OCI-LY7 (cell line): ENCODE data around the gene COX14. TPM values are rescaled to one million over a fixed set of nuclear protein-coding genes. Genes with fewer than 3 reads are reported as not detected.
A peak's percentile ranks its signal among the peaks of the same experiment; 100 is the strongest.

Experiments used
- BruUV-seq: library from RNA; stranded (reverse); fragments of 400-500 nt; replicated peaks from 2 replicates; lab custom pipeline; 2021; lab: Mats Ljungman, UMichigan
- CTCF ChIA-PET: fragments of 300-600 bp; sonication (Branson Sonifier 250); formaldehyde crosslinking; loops from one replicate; lab custom pipeline; 2022; ENCODE audit warnings: antibody characterized with exemption; ENCODE audit not compliant: unreplicated experiment; lab: Charles Lee
- POLR2A ChIA-PET: fragments of 300-600 bp; sonication (Branson Sonifier 250); formaldehyde crosslinking; loops from one replicate; lab custom pipeline; 2022; ENCODE audit warnings: antibody characterized with exemption; lab: Charles Lee
- DNase-seq: peaks from one replicate; pipeline ENCODE4 v3.0.0-alpha.2; 2015; ENCODE audit warnings: low spot score
- H2AFZ ChIP-seq: fragments of 200-600 bp; sonication (generic), shearing (Covaris generic); 2 replicates; pipeline ENCODE4 v1.6.1; 2014; ENCODE audit warnings: mild to moderate bottlenecking, antibody characterized with exemption, low read length, moderate library complexity
- H3K27ac ChIP-seq: fragments of 200-600 bp; sonication (generic); 2 replicates; pipeline ENCODE4 v1.5.1; 2014; ENCODE audit warnings: mixed run types, low read depth, mild to moderate bottlenecking, moderate library complexity, low read length, inconsistent platforms; ENCODE audit not compliant: poor library complexity, severe bottlenecking
- H3K36me3 ChIP-seq: fragments of 200-600 bp; sonication (generic); 2 replicates; pipeline ENCODE4 v1.6.1; 2014; ENCODE audit warnings: mild to moderate bottlenecking, antibody characterized with exemption, low read length, moderate library complexity, mixed read lengths; ENCODE audit not compliant: insufficient read depth
- H3K4me1 ChIP-seq: fragments of 200-600 bp; sonication (generic); 2 replicates; pipeline ENCODE4 v1.5.1; 2014; ENCODE audit warnings: mild to moderate bottlenecking, low read length; ENCODE audit not compliant: insufficient read depth, poor library complexity, severe bottlenecking
- H3K4me2 ChIP-seq: fragments of 200-600 bp; sonication (generic); 2 replicates; pipeline ENCODE4 v1.6.1; 2014; ENCODE audit warnings: mild to moderate bottlenecking, low read length
- H3K4me3 ChIP-seq: fragments of 200-600 bp; sonication (generic); 2 replicates; pipeline ENCODE4 v1.5.1; 2014; ENCODE audit warnings: mild to moderate bottlenecking, low read depth, low read length; ENCODE audit not compliant: poor library complexity, severe bottlenecking
- H3K79me2 ChIP-seq: fragments of 200-600 bp; sonication (generic); 2 replicates; pipeline ENCODE4 v1.6.1; 2016; ENCODE audit warnings: low read depth, mild to moderate bottlenecking, low read length, moderate library complexity, mixed read lengths; ENCODE audit not compliant: insufficient read depth
- H3K9me2 ChIP-seq: fragments of 200-600 bp; sonication (generic); 2 replicates; pipeline ENCODE4 v1.6.1; 2016; ENCODE audit warnings: mild to moderate bottlenecking, low read length, mixed read lengths; ENCODE audit not compliant: insufficient read depth
- H3K9me3 ChIP-seq: fragments of 200-600 bp; sonication (generic); 2 replicates; pipeline ENCODE4 v1.6.1; 2014; ENCODE audit warnings: mild to moderate bottlenecking, mixed run types, low read length, mixed read lengths
- H4K20me1 ChIP-seq: fragments of 200-600 bp; sonication (generic); 2 replicates; pipeline ENCODE4 v1.6.1; 2014; ENCODE audit warnings: mild to moderate bottlenecking, antibody characterized with exemption, low read length, moderate library complexity, mixed read lengths; ENCODE audit not compliant: insufficient read depth
- EZH2phosphoT487 ChIP-seq: fragments of 200-600 bp; sonication (generic); IDR thresholded peaks from 2 replicates; pipeline ENCODE4 v1.6.1; 2018; ENCODE audit warnings: low read depth, borderline replicate concordance, mild to moderate bottlenecking, mixed run types, antibody characterized with exemption, low read length, moderate library complexity, mixed read lengths
- intact Hi-C: fragments of 100-400 bp; cut with micrococcal nuclease; formaldehyde crosslinking; loops from one replicate; pipeline ENCODE4 v1.10.0; 2022; ENCODE audit not compliant: unreplicated experiment
- total RNA-seq, 2 experiments: library from RNA; depleted of rRNA in 1 of 2; stranded (reverse); fragments of >200 nt in 1 of 2; shearing (Covaris generic) in 1 of 2; gene quantifications; 2 replicates each; pipeline ENCODE4 v1.2.3, GENCODE V29; 2014 to 2022
- TF ChIP-seq, protein P1 (sequence below): fragments of 200-600 bp; sonication (generic); conservative IDR thresholded peaks from 2 replicates; pipeline ENCODE4 v1.5.1; 2014; ENCODE audit warnings: mild to moderate bottlenecking, antibody characterized with exemption, low read length, moderate library complexity, mixed read lengths

The COX14 gene
- total RNA-seq, 2 experiments from 2014 or later, result 54.3 to 57.4 TPM

DNA sequence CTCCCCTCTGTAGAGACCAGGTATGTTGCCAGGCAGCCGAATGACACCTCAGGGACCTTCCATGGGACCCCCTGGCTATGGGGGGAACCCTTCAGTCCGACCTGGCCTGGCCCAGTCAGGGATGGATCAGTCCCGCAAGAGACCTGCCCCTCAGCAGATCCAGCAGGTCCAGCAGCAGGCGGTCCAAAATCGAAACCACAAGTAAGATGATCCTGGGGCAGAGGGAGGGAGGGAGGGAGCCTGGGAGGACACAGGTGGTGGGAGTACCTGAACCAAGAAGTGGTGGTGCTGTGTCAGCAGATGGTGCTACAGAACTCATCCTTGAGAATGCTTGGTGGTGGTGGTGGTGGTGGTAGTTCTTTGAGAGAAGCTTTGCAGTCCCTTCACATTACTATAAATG is 25.9 kb upstream of the COX14 start:
- Histone ChIP-seq H3K9me3 (no peaks in the 10 kb centered on the region), H3K79me2 (peaks cover 16% of the 10 kb centered on the region; the same call in 1 of the 2 replicates), H3K4me2 (peak overlapping the region; percentile 93), H2AFZ (no peak overlapping the region), H3K36me3 (peaks cover 46% of the 10 kb centered on the region), H3K4me1 (peaks cover 38% of the 10 kb centered on the region), H3K9me2 (no peaks in the 10 kb centered on the region), H3K27ac (peak overlapping the region; percentile 83), H3K4me3 (peak overlapping the region; percentile 89), H4K20me1 (0 out of 2 replicates have a peak, but pooled peaks cover 3% of the 10 kb centered on the region)
- ChIA-PET CTCF (interaction anchor here (0.5 to 2.6 kb wide), 4 partner anchors 12 to 138 kb away, joined by 3 to 35 read pairs (median 4); partner anchors contain the start of gene COX14), POLR2A (interaction anchor here (0.5 to 6.0 kb wide), 4 partner anchors 25 to 78 kb away, joined by 3 to 62 read pairs (median 5); partner anchors contain the start of gene COX14)
- TF ChIP-seq, protein P1, sequence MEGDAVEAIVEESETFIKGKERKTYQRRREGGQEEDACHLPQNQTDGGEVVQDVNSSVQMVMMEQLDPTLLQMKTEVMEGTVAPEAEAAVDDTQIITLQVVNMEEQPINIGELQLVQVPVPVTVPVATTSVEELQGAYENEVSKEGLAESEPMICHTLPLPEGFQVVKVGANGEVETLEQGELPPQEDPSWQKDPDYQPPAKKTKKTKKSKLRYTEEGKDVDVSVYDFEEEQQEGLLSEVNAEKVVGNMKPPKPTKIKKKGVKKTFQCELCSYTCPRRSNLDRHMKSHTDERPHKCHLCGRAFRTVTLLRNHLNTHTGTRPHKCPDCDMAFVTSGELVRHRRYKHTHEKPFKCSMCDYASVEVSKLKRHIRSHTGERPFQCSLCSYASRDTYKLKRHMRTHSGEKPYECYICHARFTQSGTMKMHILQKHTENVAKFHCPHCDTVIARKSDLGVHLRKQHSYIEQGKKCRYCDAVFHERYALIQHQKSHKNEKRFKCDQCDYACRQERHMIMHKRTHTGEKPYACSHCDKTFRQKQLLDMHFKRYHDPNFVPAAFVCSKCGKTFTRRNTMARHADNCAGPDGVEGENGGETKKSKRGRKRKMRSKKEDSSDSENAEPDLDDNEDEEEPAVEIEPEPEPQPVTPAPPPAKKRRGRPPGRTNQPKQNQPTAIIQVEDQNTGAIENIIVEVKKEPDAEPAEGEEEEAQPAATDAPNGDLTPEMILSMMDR, result no peak
- no peak for TF ChIP-seq EZH2phosphoT487
- DNase-seq, result peak; percentile 32
- intact Hi-C loops, result no loop called here
- no TSS peak for BruUV-seq

DNA sequence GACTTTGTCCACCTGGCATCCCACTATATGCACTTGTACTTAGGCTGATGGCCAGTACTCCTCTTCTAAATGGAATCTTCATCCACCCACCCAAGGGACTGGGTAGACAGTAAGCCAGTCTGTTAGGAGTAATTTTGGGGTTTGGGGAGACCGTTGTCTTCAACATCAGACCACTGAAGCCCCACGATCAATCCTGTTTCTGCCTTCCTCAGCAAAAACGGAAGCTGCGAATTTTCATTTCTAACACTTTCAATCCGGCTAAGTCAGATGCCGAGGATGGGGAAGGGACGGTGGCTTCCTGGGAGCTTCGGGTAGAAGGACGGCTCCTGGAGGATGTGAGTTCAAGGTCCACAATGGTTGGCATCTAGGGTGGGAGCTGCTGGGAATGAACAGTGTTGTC is 24.9 kb upstream of the COX14 start:
- peaks cover 38% of the 10 kb centered on the region for H3K4me1 ChIP-seq
- H3K36me3 ChIP-seq, result peaks cover 56% of the 10 kb centered on the region
- peaks cover 16% of the 10 kb centered on the region; the same call in 1 of the 2 replicates for H3K79me2 ChIP-seq
- TF ChIP-seq EZH2phosphoT487, result no peak
- TF ChIP-seq, protein P1, result no peak
- no peak overlapping the region for H3K4me3 ChIP-seq
- H3K9me2 ChIP-seq, result no peaks in the 10 kb centered on the region
- H3K27ac ChIP-seq, result no peak overlapping the region
- POLR2A ChIA-PET, result interaction anchor here (2.4 kb wide), 1 partner anchor 24 kb away, joined by 14 read pairs; the partner anchor contains the start of gene COX14
- no peak for DNase-seq
- intact Hi-C loops, result no loop called here
- 0 out of 2 replicates have a peak, but pooled peaks cover 3% of the 10 kb centered on the region for H4K20me1 ChIP-seq
- BruUV-seq, result no TSS peak
- CTCF ChIA-PET, result interaction anchor here (1.5 kb wide), 1 partner anchor 23 kb away, joined by 10 read pairs; no protein-coding TSS in a partner anchor
- H2AFZ ChIP-seq, result no peak overlapping the region
- no peak overlapping the region for H3K4me2 ChIP-seq
- no peaks in the 10 kb centered on the region for H3K9me3 ChIP-seq

DNA sequence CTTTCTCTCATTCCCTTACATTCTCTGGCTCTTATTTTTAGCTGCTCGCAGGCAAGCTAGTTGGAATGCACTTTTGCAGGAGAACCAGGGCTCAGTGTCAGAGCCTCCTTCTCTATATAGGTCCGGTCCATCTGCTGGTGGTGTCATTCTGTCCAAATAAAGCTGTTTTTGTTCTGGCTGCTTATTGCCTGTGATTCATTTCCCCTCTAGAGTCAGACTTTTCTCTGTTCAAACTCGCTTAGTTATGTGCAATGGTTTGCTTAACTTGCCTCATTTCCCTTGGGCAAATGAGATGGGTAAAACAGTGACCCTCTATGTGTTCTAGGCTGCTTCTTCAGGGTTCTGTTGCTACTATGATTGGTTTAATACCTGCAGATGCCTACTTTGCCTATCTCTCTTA is 24.0 kb upstream of the COX14 start:
- Histone ChIP-seq H3K4me3 (no peak overlapping the region), H4K20me1 (0 out of 2 replicates have a peak, but pooled peaks cover 3% of the 10 kb centered on the region), H3K4me2 (peak overlapping the region; percentile 16), H3K79me2 (peaks cover 16% of the 10 kb centered on the region; the same call in 1 of the 2 replicates), H3K9me3 (no peaks in the 10 kb centered on the region), H3K9me2 (no peaks in the 10 kb centered on the region), H3K4me1 (peaks cover 38% of the 10 kb centered on the region), H3K27ac (peak overlapping the region; percentile 17), H3K36me3 (peaks cover 63% of the 10 kb centered on the region), H2AFZ (no peak overlapping the region)
- TF ChIP-seq, protein P1, result no peak
- no peak for TF ChIP-seq EZH2phosphoT487
- CTCF ChIA-PET, result interaction anchor here (1.5 kb wide), 1 partner anchor 23 kb away, joined by 10 read pairs; no protein-coding TSS in a partner anchor
- BruUV-seq, result no TSS peak
- DNase-seq, result no peak
- intact Hi-C loops, result loop anchor here (2.0 kb wide), 1 partner anchor 87 kb away; no protein-coding TSS in a partner anchor
- POLR2A ChIA-PET, result interaction anchor here (0.5 to 2.4 kb wide), 4 partner anchors 13 to 60 kb away, joined by 3 to 14 read pairs (median 6); partner anchors contain the start of gene COX14
